ENCODE results near the gene HS3ST3B1. TPM values are rescaled to one million over a fixed set of nuclear protein-coding genes. Genes with fewer than 3 reads are reported as not detected.

HS3ST3B1 gene
- total RNA-seq, 2 donors from 2014 or later = 13.2 to 22.0 TPM

DNA sequence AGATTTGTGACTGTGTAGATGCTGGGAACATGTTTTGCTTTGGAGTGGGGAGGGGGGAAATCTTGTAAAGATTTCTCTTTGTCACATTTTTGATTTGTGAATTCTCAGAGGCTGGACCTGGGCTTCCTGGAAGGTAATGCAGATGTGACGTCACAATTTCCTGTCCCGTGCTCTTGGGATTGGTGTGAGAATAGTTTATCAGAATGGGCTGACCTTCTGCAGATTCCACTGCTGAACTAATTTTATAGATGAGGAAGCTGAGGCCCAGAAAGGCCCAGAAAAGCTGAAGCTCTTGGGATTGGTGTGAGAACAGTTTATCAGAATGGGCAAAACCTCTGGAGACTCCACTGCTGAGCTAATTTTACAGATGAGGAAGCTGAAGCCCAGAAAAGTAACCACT is 34.0 kb downstream of the HS3ST3B1 start:
- no peak for ATAC-seq
- H3K9me3 Mint-ChIP-seq = no peaks in the 10 kb centered on the region
- peak overlapping the region in 1 of 2 donors; percentile 75 for H3K27ac Mint-ChIP-seq
- DNase-seq (ENCODE audit: low spot score) = peak; percentile 32
- H3K4me1 Mint-ChIP-seq (ENCODE audit: low read depth in 2 of 2) = peaks cover 60 to 72% of the 10 kb centered on the region in 2 donors
- H3K36me3 Mint-ChIP-seq = no peaks in the 10 kb centered on the region
- no peaks in the 10 kb centered on the region for H3K27me3 Mint-ChIP-seq
- peak overlapping the region; percentile 14 for H3K4me3 Mint-ChIP-seq

DNA sequence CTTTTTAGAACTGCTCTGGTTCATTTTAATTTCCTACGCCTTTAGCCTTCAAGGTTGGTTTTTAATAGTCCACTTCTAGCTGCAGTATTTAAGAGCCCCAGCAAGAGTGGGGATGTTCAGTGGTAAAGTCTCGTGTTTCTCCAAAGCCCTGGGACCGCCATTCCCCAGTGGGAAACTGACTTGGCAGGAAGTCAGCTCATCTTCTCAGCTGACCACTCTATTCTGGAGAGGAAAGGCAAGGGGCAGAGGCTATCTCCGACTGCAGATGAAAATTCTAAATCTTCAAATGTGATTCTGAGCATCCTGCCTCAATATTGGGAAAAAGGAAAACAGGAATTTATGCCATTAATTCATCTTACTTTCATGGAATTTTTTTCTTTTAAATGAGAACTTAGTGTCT is 35.5 kb downstream of the HS3ST3B1 start:
- Mint-ChIP-seq H3K4me3 (no peak overlapping the region), H3K9me3 (no peaks in the 10 kb centered on the region), H3K4me1 (ENCODE audit: low read depth in 2 of 2) (peaks cover 66 to 75% of the 10 kb centered on the region in 2 donors), H3K36me3 (no peaks in the 10 kb centered on the region), H3K27me3 (no peaks in the 10 kb centered on the region), H3K27ac (peak overlapping the region; percentile 10 to 61)
- DNase-seq (ENCODE audit: low spot score) (no peak), ATAC-seq (no peak)

- no peaks in the 10 kb centered on the region for H3K36me3 Mint-ChIP-seq
- peak overlapping the region in 1 of 2 donors; percentile 61 for H3K27ac Mint-ChIP-seq
- no peaks in the 10 kb centered on the region for H3K27me3 Mint-ChIP-seq
- DNase-seq (ENCODE audit: low spot score) = peak; percentile 48
- peak; percentile 62 to 80 for ATAC-seq
- peak overlapping the region; percentile 3 for H3K4me3 Mint-ChIP-seq
- no peaks in the 10 kb centered on the region for H3K9me3 Mint-ChIP-seq
- H3K4me1 Mint-ChIP-seq (ENCODE audit: low read depth in 2 of 2) = peaks cover 65 to 66% of the 10 kb centered on the region in 2 donors
Observed at GRCh38 chr17:14337596-14338079, 36.8 kb downstream of the HS3ST3B1 start.

- ATAC-seq (no peak), DNase-seq (ENCODE audit: low spot score) (peak; percentile 31)
- no peak overlapping the region for H3K4me3 Mint-ChIP-seq
- H3K4me1 Mint-ChIP-seq (ENCODE audit: low read depth in 2 of 2) = peaks cover 44 to 45% of the 10 kb centered on the region in 2 donors
- peaks cover 5% of the 10 kb centered on the region for H3K36me3 Mint-ChIP-seq
- H3K27ac Mint-ChIP-seq = peak overlapping the region in 1 of 2 donors; percentile 45
- H3K27me3 Mint-ChIP-seq = no peaks in the 10 kb centered on the region
- no peaks in the 10 kb centered on the region for H3K9me3 Mint-ChIP-seq
Observed at GRCh38 chr17:14340857-14341754, 40.2 kb downstream of the HS3ST3B1 start.

DNA sequence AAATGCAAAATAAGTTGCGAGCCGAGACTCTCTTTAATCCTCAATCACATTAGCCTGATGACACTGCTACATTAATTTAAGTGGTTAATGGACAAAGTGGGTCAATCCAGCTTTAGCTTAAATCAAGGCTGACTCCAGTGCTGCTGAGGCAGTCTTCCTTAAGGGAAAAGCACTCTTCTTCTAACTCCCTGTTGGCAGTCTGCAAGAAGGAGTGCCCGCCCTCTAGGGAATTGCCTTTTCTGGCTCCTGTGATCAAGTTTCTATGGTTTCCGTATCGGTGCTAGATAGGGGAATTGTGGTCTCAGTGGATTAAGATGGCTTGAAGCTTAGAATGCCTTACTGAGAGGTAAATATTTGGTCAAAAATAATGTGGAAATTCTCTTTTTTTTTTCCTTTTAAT is 41.0 kb downstream of the HS3ST3B1 start:
- no peak for ATAC-seq
- H3K27me3 Mint-ChIP-seq = no peaks in the 10 kb centered on the region
- no peaks in the 10 kb centered on the region for H3K9me3 Mint-ChIP-seq
- H3K4me3 Mint-ChIP-seq = no peak overlapping the region
- peak; percentile 6 for DNase-seq (ENCODE audit: low spot score)
- H3K36me3 Mint-ChIP-seq = peaks cover 5% of the 10 kb centered on the region
- peaks cover 37 to 39% of the 10 kb centered on the region in 2 donors for H3K4me1 Mint-ChIP-seq (ENCODE audit: low read depth in 2 of 2)
- peak overlapping the region in 1 of 2 donors; percentile 45 for H3K27ac Mint-ChIP-seq

DNA sequence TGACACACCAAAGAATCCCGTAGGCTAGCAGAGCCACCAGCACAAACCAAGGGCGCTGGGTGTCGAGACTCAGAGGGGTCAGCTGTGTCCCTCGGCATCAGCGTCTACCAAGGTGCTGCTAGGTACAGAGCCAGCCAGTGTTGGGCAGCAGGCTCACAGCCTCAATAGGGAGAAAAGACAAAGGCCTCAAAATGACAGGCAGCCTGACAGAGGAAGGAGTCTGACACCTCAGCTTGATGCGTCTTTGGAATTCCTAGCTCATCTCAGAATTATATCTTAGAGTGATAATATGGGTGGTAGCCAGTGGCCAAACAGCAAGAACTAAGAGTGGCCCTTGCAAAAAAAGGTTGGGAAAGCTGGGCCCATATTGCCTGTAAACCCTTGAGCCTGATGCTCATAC is 45.9 kb downstream of the HS3ST3B1 start:
- ATAC-seq = no peak
- no peak for DNase-seq (ENCODE audit: low spot score)
- Mint-ChIP-seq H3K36me3 (peaks cover 5% of the 10 kb centered on the region), H3K4me1 (ENCODE audit: low read depth in 2 of 2) (peaks cover 5 to 10% of the 10 kb centered on the region in 2 donors), H3K9me3 (no peaks in the 10 kb centered on the region), H3K27ac (no peak overlapping the region), H3K27me3 (no peaks in the 10 kb centered on the region), H3K4me3 (no peak overlapping the region)

DNA sequence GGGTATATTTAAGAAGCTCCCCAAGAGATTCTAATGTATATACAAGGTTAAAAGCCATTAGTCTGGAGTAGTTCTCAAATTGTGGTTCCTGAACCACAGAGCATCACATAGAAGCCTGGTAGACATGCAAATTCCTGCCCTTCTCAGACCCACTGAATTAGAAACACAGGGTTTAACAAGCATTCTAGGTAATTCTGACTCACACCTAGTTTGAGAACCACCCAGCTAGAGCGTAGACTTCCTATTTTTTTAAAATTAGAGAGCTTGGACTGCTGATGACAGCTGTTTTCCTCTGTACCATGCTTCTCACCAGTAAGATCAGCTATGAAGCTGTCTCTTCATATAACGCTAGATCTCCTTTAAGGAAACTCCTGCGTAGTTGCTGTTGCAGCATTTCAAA is 50.6 kb downstream of the HS3ST3B1 start:
- H3K4me1 Mint-ChIP-seq (ENCODE audit: low read depth in 2 of 2) = peaks cover 9 to 14% of the 10 kb centered on the region in 2 donors
- H3K27ac Mint-ChIP-seq = peak overlapping the region in 1 of 2 donors; percentile 77
- peak overlapping the region; percentile 20 for H3K4me3 Mint-ChIP-seq
- H3K9me3 Mint-ChIP-seq = no peaks in the 10 kb centered on the region
- peak; percentile 67 to 70 for ATAC-seq
- H3K36me3 Mint-ChIP-seq = no peaks in the 10 kb centered on the region
- no peak for DNase-seq (ENCODE audit: low spot score)
- no peaks in the 10 kb centered on the region for H3K27me3 Mint-ChIP-seq

DNA sequence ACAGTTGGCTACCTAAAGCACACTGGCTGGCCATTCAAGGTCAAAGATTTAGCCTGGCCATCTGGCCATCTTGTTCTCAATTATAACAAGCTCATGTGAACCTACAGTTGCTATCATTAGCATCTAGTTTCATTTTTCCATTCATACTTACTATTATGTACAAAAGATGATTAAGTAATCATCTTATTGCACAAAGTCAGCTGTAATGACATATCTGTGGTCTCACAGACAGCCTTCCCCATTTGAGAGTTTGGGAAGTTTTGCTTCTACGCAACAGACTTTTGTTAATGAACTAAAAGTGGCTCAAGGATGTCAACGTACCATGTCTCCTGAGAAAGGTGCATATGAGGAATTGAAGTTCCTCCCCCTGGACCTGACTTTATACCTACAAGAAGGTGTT is 51.3 kb downstream of the HS3ST3B1 start:
- Mint-ChIP-seq H3K36me3 (no peaks in the 10 kb centered on the region), H3K27ac (peak overlapping the region in 1 of 2 donors; percentile 77), H3K27me3 (no peaks in the 10 kb centered on the region), H3K4me3 (peak overlapping the region; percentile 20), H3K4me1 (ENCODE audit: low read depth in 2 of 2) (peaks cover 9 to 14% of the 10 kb centered on the region in 2 donors), H3K9me3 (no peaks in the 10 kb centered on the region)
- DNase-seq (ENCODE audit: low spot score) = no peak
- ATAC-seq = peak in 1 of 2 donors; percentile 82

GRCh38 chr17:14353861-14354474 is 53.1 kb downstream of the HS3ST3B1 start:
- H3K27me3 Mint-ChIP-seq = no peaks in the 10 kb centered on the region
- H3K27ac Mint-ChIP-seq = no peak overlapping the region
- ATAC-seq (no peak), DNase-seq (ENCODE audit: low spot score) (no peak)
- H3K4me1 Mint-ChIP-seq (ENCODE audit: low read depth in 2 of 2) = peaks cover 10 to 14% of the 10 kb centered on the region in 2 donors
- H3K4me3 Mint-ChIP-seq = no peak overlapping the region
- H3K36me3 Mint-ChIP-seq = no peaks in the 10 kb centered on the region
- no peaks in the 10 kb centered on the region for H3K9me3 Mint-ChIP-seq

- peaks cover 0 to 3% of the 10 kb centered on the region in 2 donors for H3K27me3 Mint-ChIP-seq
- DNase-seq (ENCODE audit: low spot score) = no peak
- no peak overlapping the region for H3K4me3 Mint-ChIP-seq
- no peaks in the 10 kb centered on the region for H3K9me3 Mint-ChIP-seq
- H3K27ac Mint-ChIP-seq = no peak overlapping the region
- H3K4me1 Mint-ChIP-seq (ENCODE audit: low read depth in 2 of 2) = peaks cover 18 to 22% of the 10 kb centered on the region in 2 donors
- ATAC-seq = no peak
- no peaks in the 10 kb centered on the region for H3K36me3 Mint-ChIP-seq
Observed at GRCh38 chr17:14354807-14355206, 53.9 kb downstream of the HS3ST3B1 start.

DNA sequence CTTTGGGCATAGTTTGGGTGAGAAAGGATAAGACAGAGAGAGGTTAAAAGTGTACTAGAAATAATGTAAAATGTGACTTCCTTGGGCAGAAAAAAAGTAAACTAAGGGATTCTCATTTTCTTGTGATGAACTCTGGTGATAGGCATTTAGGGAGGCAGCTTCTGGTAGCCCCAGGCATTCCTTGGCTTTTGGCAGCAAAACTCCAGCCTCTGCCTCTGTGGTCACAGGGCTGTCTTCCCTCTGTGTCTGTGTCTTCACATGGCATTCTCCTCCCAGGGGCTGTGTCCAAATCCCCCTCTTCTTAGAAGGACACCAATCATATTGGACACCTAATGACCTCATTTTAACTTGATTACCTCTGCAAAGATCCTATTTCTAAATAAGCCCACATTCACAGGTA is 54.7 kb downstream of the HS3ST3B1 start:
- DNase-seq (ENCODE audit: low spot score) (no peak), ATAC-seq (no peak)
- Mint-ChIP-seq H3K27me3 (peaks cover 1 to 4% of the 10 kb centered on the region in 2 donors), H3K9me3 (no peaks in the 10 kb centered on the region), H3K4me3 (no peak overlapping the region), H3K27ac (no peak overlapping the region), H3K36me3 (no peaks in the 10 kb centered on the region), H3K4me1 (ENCODE audit: low read depth in 2 of 2) (peaks cover 22 to 23% of the 10 kb centered on the region in 2 donors)

DNA sequence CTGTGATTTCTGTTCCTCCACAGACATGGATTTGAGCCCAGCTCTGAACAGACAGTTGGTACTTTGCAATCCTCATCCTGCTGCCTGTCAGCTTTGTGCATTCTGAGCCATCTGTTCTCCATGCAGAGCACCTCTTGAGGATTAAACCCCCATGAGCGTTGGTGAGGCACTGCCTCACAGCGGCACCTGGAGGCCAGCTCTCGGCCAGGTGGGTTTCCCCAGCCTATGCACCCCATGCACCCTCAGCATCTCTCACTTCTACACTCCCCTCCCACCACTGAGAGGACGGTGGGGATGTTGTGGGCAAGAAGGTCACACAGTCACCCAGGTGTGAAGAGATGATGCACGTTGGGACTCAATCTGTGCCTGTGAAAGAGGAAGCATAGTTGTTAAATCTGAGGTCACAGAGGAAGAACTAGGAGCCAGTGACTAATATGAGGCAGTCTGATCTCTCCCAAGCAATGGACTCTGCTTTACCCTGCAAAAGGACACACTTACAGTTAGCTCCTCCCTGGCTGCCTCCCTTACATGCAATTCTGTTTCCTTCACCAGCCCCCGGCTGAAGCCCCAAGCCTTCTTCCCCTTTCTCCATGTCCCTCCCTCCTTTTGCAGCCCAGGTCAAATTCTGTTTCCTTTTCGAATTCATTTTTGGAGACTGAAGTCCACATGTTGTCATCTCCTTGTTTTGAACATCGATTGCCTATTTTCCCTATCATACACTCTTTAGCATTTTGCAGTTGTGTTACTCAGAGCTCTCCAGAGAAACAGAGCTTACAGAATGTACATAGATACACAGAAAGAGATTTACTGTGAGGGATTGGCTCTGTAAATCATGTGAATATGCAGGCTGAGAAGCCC is 58.5 kb downstream of the HS3ST3B1 start:
- no peaks in the 10 kb centered on the region for H3K36me3 Mint-ChIP-seq
- peaks cover 7 to 14% of the 10 kb centered on the region in 2 donors for H3K27me3 Mint-ChIP-seq
- H3K4me3 Mint-ChIP-seq = peak overlapping the region; percentile 69
- H3K27ac Mint-ChIP-seq = peak overlapping the region; percentile 26 to 43
- no peaks in the 10 kb centered on the region for H3K9me3 Mint-ChIP-seq
- ATAC-seq = peak; percentile 97 to 99
- DNase-seq (ENCODE audit: low spot score) = peak; percentile 85
- peaks cover 20 to 21% of the 10 kb centered on the region in 2 donors for H3K4me1 Mint-ChIP-seq (ENCODE audit: low read depth in 2 of 2)

DNA sequence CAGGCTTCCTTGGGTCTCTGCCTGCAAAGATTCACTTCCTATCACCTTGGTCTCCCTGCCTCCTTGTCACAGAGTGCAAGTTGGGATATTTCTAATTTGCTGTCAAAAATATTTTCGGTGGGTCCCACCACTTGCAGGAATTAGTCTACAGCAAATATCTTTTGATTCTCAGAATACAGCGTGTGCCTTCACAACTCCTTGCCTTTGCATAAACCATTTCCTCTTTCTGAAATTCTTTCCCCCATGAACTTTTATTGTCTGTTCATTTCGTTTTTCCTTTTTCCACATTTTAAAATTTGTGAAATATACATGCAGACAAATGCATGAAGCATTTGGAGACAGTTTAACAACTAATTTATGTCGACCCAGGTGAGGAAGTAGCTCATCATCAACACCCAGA is 60.0 kb downstream of the HS3ST3B1 start:
- Mint-ChIP-seq H3K4me3 (peak overlapping the region; percentile 15), H3K9me3 (no peaks in the 10 kb centered on the region), H3K27ac (peak overlapping the region in 1 of 2 donors; percentile 67), H3K27me3 (peaks cover 7 to 14% of the 10 kb centered on the region in 2 donors), H3K4me1 (ENCODE audit: low read depth in 2 of 2) (peaks cover 20 to 21% of the 10 kb centered on the region in 2 donors), H3K36me3 (no peaks in the 10 kb centered on the region)
- DNase-seq (ENCODE audit: low spot score) (no peak), ATAC-seq (no peak)

Measured in natural killer cell treated with Interleukin-12 subunit alpha and Interleukin-12 subunit beta and Interleukin-15 and Interleukin-18, amount 100 ng/mL, for 72 hours (primary cell).